H1 (cell line): ENCODE results near the gene MAPKAPK2. TPM values are rescaled to one million over a fixed set of nuclear protein-coding genes. Genes with fewer than 3 reads are reported as not detected.

Experiments
- CTCF ChIA-PET: fragments of 300-600 bp; sonication (Branson Sonifier 250); formaldehyde crosslinking; loops from one replicate; lab custom pipeline; 2021; ENCODE audit not compliant: partially characterized antibody; lab: Charles Lee
- POLR2A ChIA-PET: fragments of 300-600 bp; sonication (Branson Sonifier 250); formaldehyde crosslinking; loops from one replicate; lab custom pipeline; 2021; ENCODE audit warnings: inconsistent platforms; ENCODE audit not compliant: partially characterized antibody; lab: Charles Lee
- DNase-seq, 2 experiments: peaks; one replicate each; pipeline versions ENCODE4 v3.0.0 to v3.0.0-alpha.2; 2010 to 2022; ENCODE audit warnings: low spot score in 2 of 2, low read depth in 1 of 2, mixed read lengths in 1 of 2
- FAIRE-seq: peaks from 2 replicates; lab custom pipeline; 2011; peaks lifted over from hg19 to GRCh38; lab: Jason Lieb, UNC
- H2AFZ ChIP-seq: 2 replicates; pipeline ENCODE4 v1.8.1; 2012; ENCODE audit warnings: low read length, inconsistent platforms
- H2AK5ac ChIP-seq: 2 replicates; pipeline ENCODE4 v1.6.1; 2013; ENCODE audit warnings: low read depth, low read length
- H2BK120ac ChIP-seq: replicated peaks from 2 replicates; pipeline ENCODE3; 2013; ENCODE audit warnings: low read depth, low read length, inconsistent platforms
- H2BK12ac ChIP-seq: 2 replicates; pipeline ENCODE4 v1.6.1; 2013; ENCODE audit warnings: low read depth, low read length
- H2BK15ac ChIP-seq: 2 replicates; pipeline ENCODE4 v1.6.1; 2013; ENCODE audit warnings: low read length
- H2BK20ac ChIP-seq: 2 replicates; pipeline ENCODE4 v1.6.1; 2013; ENCODE audit warnings: low read length
- H2BK5ac ChIP-seq: 2 replicates; pipeline ENCODE4 v1.6.1; 2013; ENCODE audit warnings: low read depth, low read length
- H3K14ac ChIP-seq: 2 replicates; pipeline ENCODE4 v1.6.1; 2013; ENCODE audit warnings: inconsistent platforms; ENCODE audit not compliant: insufficient read length
- H3K18ac ChIP-seq: 2 replicates; pipeline ENCODE4 v1.6.1; 2013; ENCODE audit warnings: low read length; ENCODE audit errors: extremely low read depth
- H3K23ac ChIP-seq: 2 replicates; pipeline ENCODE4 v1.6.1; 2013; ENCODE audit warnings: inconsistent platforms; ENCODE audit not compliant: insufficient read length
- H3K23me2 ChIP-seq: 2 replicates; pipeline ENCODE4 v1.6.1; 2013; ENCODE audit warnings: low read depth, low read length
- H3K27ac ChIP-seq: 2 replicates; pipeline ENCODE4 v1.6.1; 2011; ENCODE audit warnings: low read depth, low read length, inconsistent platforms
- H3K27me3 ChIP-seq, 4 experiments: replicated peaks in 1 of 4; 1 replicate in 1 of 4; 2 replicates in 3 of 4; pipeline versions ENCODE4 v1.6.1 to v1.8.1; 2011 to 2013; ENCODE audit warnings: low read length in 3 of 4, mild to moderate bottlenecking in 3 of 4, inconsistent platforms in 2 of 4, mixed read lengths in 2 of 4, moderate library complexity in 1 of 4; ENCODE audit not compliant: control insufficient read depth in 3 of 4, insufficient read depth in 3 of 4; ENCODE audit errors: extremely low read depth in 1 of 4
- H3K36me3 ChIP-seq, 4 experiments: 2 replicates each; pipeline versions ENCODE4 v1.6.1 to v1.8.1; 2011 to 2013; ENCODE audit warnings: mild to moderate bottlenecking in 4 of 4, low read length in 3 of 4, moderate library complexity in 2 of 4, control low read depth in 1 of 4, inconsistent platforms in 1 of 4; ENCODE audit not compliant: insufficient read depth in 4 of 4, control insufficient read depth in 2 of 4
- H3K4ac ChIP-seq: replicated peaks from 2 replicates; pipeline ENCODE3; 2013; ENCODE audit warnings: low read length, low read depth, mixed read lengths, inconsistent platforms; ENCODE audit not compliant: insufficient read length
- H3K4me1 ChIP-seq, 4 experiments: replicated peaks in 1 of 4; 1 replicate in 1 of 4; 2 replicates in 3 of 4; pipeline versions ENCODE4 v1.6.1 to v1.8.1; 2011 to 2013; ENCODE audit warnings: low read length in 3 of 4, inconsistent platforms in 2 of 4, mixed read lengths in 1 of 4; ENCODE audit not compliant: insufficient read depth in 4 of 4, control insufficient read depth in 3 of 4
- H3K4me2 ChIP-seq, 2 experiments: 2 replicates each; pipeline versions ENCODE4 v1.6.1 to v1.8.1; 2011 to 2013; ENCODE audit warnings: low read depth in 2 of 2, low read length in 2 of 2, control low read depth in 1 of 2, inconsistent platforms in 1 of 2, mild to moderate bottlenecking in 1 of 2; ENCODE audit not compliant: insufficient read depth in 1 of 2
- H3K4me3 ChIP-seq, 4 experiments: fragments of 200-600, 300-600 bp in 1 of 4; sonication (generic), shearing (Covaris generic), sonication (Bioruptor Twin) in 1 of 4; 2 replicates each; pipeline versions ENCODE4 v1.5.1 to v1.8.1; 2011 to 2016; ENCODE audit warnings: low read length in 4 of 4, low read depth in 3 of 4, control low read depth in 2 of 4, inconsistent platforms in 2 of 4, mild to moderate bottlenecking in 2 of 4, mixed read lengths in 1 of 4, moderate library complexity in 1 of 4; ENCODE audit not compliant: insufficient read depth in 2 of 4; ENCODE audit errors: extremely low read depth in 1 of 4
- H3K56ac ChIP-seq: replicated peaks from 2 replicates; pipeline ENCODE3; 2013; ENCODE audit warnings: low read depth, mild to moderate bottlenecking, mixed read lengths, low read length, inconsistent platforms; ENCODE audit not compliant: insufficient read length
- H3K79me1 ChIP-seq: 2 replicates; pipeline ENCODE4 v1.6.1; 2013; ENCODE audit warnings: low read depth, low read length, control low read depth
- H3K79me2 ChIP-seq, 2 experiments: 2 replicates each; pipeline versions ENCODE4 v1.6.1 to v1.8.1; 2012 to 2013; ENCODE audit warnings: low read length in 2 of 2, mild to moderate bottlenecking in 2 of 2, inconsistent platforms in 1 of 2; ENCODE audit not compliant: insufficient read depth in 2 of 2, control insufficient read depth in 1 of 2
- H3K9ac ChIP-seq, 4 experiments: replicated peaks in 1 of 4; 1 replicate in 1 of 4; 2 replicates in 3 of 4; pipeline versions ENCODE4 v1.6.1 to v1.8.1; 2011 to 2013; ENCODE audit warnings: low read depth in 3 of 4, low read length in 3 of 4, control low read depth in 2 of 4, mild to moderate bottlenecking in 2 of 4, moderate library complexity in 2 of 4, inconsistent platforms in 1 of 4; ENCODE audit errors: extremely low read depth in 1 of 4
- H3K9me3 ChIP-seq, 2 experiments: 2 replicates each; pipeline versions ENCODE4 v1.6.1 to v1.8.1; 2012 to 2013; ENCODE audit warnings: mild to moderate bottlenecking in 2 of 2, moderate library complexity in 2 of 2, control low read depth in 1 of 2, inconsistent platforms in 1 of 2, low read depth in 1 of 2, low read length in 1 of 2, mixed read lengths in 1 of 2; ENCODE audit not compliant: insufficient read depth in 2 of 2
- H4K20me1 ChIP-seq, 2 experiments: replicated peaks in 1 of 2; 2 replicates each; pipeline versions ENCODE3 to v1.8.1; 2011 to 2013; ENCODE audit warnings: inconsistent platforms in 2 of 2, low read length in 2 of 2, mild to moderate bottlenecking in 1 of 2; ENCODE audit not compliant: insufficient read depth in 2 of 2, control insufficient read depth in 1 of 2
- H4K5ac ChIP-seq: 2 replicates; pipeline ENCODE4 v1.6.1; 2013; ENCODE audit warnings: low read length, low read depth, mixed read lengths, inconsistent platforms; ENCODE audit not compliant: insufficient read length
- H4K8ac ChIP-seq: 2 replicates; pipeline ENCODE4 v1.8.0; 2013; ENCODE audit warnings: mild to moderate bottlenecking, moderate library complexity, low read length, inconsistent platforms; ENCODE audit not compliant: insufficient read depth; ENCODE audit errors: extremely low read depth
- H4K91ac ChIP-seq: replicated peaks from 2 replicates; pipeline ENCODE3; 2013; ENCODE audit warnings: low read length, mixed read lengths, inconsistent platforms; ENCODE audit not compliant: insufficient read length
- POU5F1 ChIP-seq: IDR thresholded peaks from 2 replicates; pipeline ENCODE4 v1.6.1; 2011; ENCODE audit warnings: low read depth, mild to moderate bottlenecking, low read length, moderate library complexity
- WGBS, 2 experiments: shearing (Covaris generic) in 1 of 2; methylation state at CpG; one replicate each; pipeline versions ENCODE4 v1.1.6 to v1.1.7; 2013 to 2015; ENCODE audit warnings: low lambda C conversion rate in 2 of 2, mixed read lengths in 2 of 2, inconsistent platforms in 1 of 2, low coverage in 1 of 2, missing lambda C conversion rate in 1 of 2; ENCODE audit not compliant: insufficient replicate concordance in 2 of 2, insufficient coverage in 1 of 2, insufficient read length in 1 of 2; ENCODE audit errors: extremely low coverage in 1 of 2, missing lambda C conversion rate in 1 of 2; 5-methylcytosine and 5-hydroxymethylcytosine counted together
- polyA plus RNA-seq, 7 experiments: library from polyadenylated mRNA; depleted of rRNA in 3 of 7; stranded (reverse) in 5 of 7; unstranded in 2 of 7; fragments of >200 nt in 5 of 7; fragments of 200-250 nt in 2 of 7; gene quantifications; 1 replicate in 5 of 7; 2 replicates in 1 of 7; 4 replicates in 1 of 7; pipeline versions ENCODE4 v1.2.1 to v1.2.3, GENCODE V29; 2011 to 2013; ENCODE audit warnings: missing spikeins in 2 of 7, mixed read lengths in 2 of 7
- total RNA-seq: library from RNA; stranded (reverse); fragmentation: NEBNext Ultra II Directional; extraction: Animal tissue kit (Norgen Biotek cat#: 25700); gene quantifications from 2 replicates; pipeline ENCODE4 v1.2.1, GENCODE V29; 2021

The MAPKAPK2 gene
- total and polyA plus RNA-seq, 2 of the 8 experiments (the other 6 are each of a cell fraction or from before 2014, with no cell fraction given) = 27.5 to 44.9 TPM

DNA sequence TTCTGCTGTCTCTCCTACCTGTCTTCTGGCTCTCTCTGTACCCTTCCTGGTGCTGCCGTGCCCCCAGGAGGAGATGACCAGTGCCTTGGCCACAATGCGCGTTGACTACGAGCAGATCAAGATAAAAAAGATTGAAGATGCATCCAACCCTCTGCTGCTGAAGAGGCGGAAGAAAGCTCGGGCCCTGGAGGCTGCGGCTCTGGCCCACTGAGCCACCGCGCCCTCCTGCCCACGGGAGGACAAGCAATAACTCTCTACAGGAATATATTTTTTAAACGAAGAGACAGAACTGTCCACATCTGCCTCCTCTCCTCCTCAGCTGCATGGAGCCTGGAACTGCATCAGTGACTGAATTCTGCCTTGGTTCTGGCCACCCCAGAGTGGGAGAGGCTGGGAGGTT lies 47.8 kb downstream of the MAPKAPK2 start:
- Histone ChIP-seq H2BK120ac (no peak overlapping the region), H3K9me3 (no peaks in the 10 kb centered on the region), H2BK12ac (no peak overlapping the region), H2AK5ac (no peak overlapping the region), H3K79me1 (no peaks in the 10 kb centered on the region; the same call in 1 of the 2 replicates), H3K9ac (no peak overlapping the region), H3K4me3 (no peak overlapping the region), H3K18ac (no peak overlapping the region), H2BK15ac (no peak overlapping the region), H3K23ac (no peak overlapping the region), H3K27me3 (no peaks in the 10 kb centered on the region), H3K4me2 (no peak overlapping the region), H3K36me3 (peaks cover 3 to 20% (median 4%) of the 10 kb centered on the region in 4 experiments; a peak in 4 of 8 replicates), H3K4ac (no peak overlapping the region), H3K56ac (no peak overlapping the region), H3K4me1 (no peaks in the 10 kb centered on the region), H2BK20ac (no peak overlapping the region), H2BK5ac (no peak overlapping the region), H3K23me2 (no peaks in the 10 kb centered on the region), H4K5ac (no peak overlapping the region), H3K79me2 (no peaks in the 10 kb centered on the region), H4K20me1 (peaks cover 2 to 5% of the 10 kb centered on the region in 2 experiments), H3K27ac (no peak overlapping the region), H2AFZ (no peak overlapping the region), H3K14ac (no peak overlapping the region), H4K8ac (no peak overlapping the region), H4K91ac (no peak overlapping the region)
- CTCF ChIA-PET = interaction anchor here (0.9 to 8.0 kb wide), 11 partner anchors 8 to 249 kb away, joined by 3 to 81 read pairs (median 5); no protein-coding TSS in a partner anchor
- 94% methylated on average over 9 of the region's 11 CpGs; no CpG with 5 or more reads in 1 of the 2 experiments for WGBS, 2 experiments
- no peak for DNase-seq
- no peak for FAIRE-seq
- TF ChIP-seq POU5F1 = no peak
- POLR2A ChIA-PET = no interaction called here
